SK-N-MC (cell line): Measurements from ENCODE around the gene SLC35F3.

Source experiments
- EZH2 ChIP-seq: fragments of 200-600 bp; sonication (generic); IDR thresholded peaks from one replicate; pipeline ENCODE4 v1.6.1; 2017; ENCODE audit warnings: antibody characterized with exemption
- POLR2AphosphoS5 ChIP-seq: IDR thresholded peaks from 2 replicates; pipeline ENCODE4 v1.6.1; 2012; ENCODE audit warnings: mild to moderate bottlenecking, low read depth, low read length, borderline replicate concordance

- TF ChIP-seq EZH2 (no peak), POLR2AphosphoS5 (no peak)
These were observed 41.1 kb downstream of the SLC35F3 start for GRCh38 chr1:233945573-233945972.
